ENCODE results near the gene BLOC1S6.

- TF ChIP-seq, protein P1, sequence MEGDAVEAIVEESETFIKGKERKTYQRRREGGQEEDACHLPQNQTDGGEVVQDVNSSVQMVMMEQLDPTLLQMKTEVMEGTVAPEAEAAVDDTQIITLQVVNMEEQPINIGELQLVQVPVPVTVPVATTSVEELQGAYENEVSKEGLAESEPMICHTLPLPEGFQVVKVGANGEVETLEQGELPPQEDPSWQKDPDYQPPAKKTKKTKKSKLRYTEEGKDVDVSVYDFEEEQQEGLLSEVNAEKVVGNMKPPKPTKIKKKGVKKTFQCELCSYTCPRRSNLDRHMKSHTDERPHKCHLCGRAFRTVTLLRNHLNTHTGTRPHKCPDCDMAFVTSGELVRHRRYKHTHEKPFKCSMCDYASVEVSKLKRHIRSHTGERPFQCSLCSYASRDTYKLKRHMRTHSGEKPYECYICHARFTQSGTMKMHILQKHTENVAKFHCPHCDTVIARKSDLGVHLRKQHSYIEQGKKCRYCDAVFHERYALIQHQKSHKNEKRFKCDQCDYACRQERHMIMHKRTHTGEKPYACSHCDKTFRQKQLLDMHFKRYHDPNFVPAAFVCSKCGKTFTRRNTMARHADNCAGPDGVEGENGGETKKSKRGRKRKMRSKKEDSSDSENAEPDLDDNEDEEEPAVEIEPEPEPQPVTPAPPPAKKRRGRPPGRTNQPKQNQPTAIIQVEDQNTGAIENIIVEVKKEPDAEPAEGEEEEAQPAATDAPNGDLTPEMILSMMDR (IDR thresholded peaks at IDR 0.05) = no peak
- TF ChIP-seq EP300 (IDR thresholded peaks at IDR 0.05) = no peak
- no peak for TF ChIP-seq POLR2AphosphoS5 (IDR thresholded peaks at IDR 0.05)
Measured at GRCh38 chr15:45647828-45648227, 60.6 kb downstream of the BLOC1S6 start.

Measured in suprapubic skin (tissue), 4 donors.